GM19239 (cell line): ENCODE data around the gene TM4SF1.
"Not testable (repeated sequence)": the region's sequence is repeated elsewhere in the genome, so short reads cannot be mapped to it uniquely, and the experiment has no call there.

ENCODE experiments used
- DNase-seq: peaks from one replicate; pipeline ENCODE4 v3.0.0; 2011; ENCODE audit warnings: low spot score; ENCODE audit not compliant: insufficient read length
- FAIRE-seq: peaks from 2 replicates; lab custom pipeline; 2011; peaks lifted over from hg19 to GRCh38; lab: Jason Lieb, UNC

TM4SF1 gene

DNA sequence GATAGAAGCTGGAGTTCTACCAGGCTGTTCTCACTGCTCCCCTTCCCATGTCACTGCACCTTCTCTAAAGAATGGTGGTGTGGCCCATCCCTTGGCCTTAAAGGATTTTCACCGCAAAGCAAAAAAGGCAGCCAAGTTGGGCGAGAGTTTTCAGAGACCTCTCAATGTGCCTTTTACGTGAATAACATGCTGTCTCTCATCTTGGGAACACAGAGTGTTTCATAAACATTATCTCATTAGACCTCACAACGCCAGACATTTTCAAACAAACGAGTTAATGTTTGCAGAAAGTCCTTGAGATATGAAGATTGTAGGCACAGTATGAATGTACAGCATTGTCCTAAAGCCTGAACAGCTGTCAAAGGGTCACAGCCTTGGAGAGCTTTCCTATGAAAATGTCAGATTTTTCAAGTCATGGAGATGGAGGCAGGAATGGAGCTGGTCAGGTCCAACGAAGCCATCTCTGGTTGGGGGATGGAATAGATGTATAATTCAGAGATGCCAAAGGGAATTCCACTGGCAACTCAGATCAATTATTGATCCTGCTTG lies 21.3 kb downstream of the TM4SF1 start:
- no peak for FAIRE-seq
- DNase-seq = no peak

GRCh38 chr3:149353581-149354184 lies 23.8 kb downstream of the TM4SF1 start:
- FAIRE-seq (no peak), DNase-seq (no peak)

DNA sequence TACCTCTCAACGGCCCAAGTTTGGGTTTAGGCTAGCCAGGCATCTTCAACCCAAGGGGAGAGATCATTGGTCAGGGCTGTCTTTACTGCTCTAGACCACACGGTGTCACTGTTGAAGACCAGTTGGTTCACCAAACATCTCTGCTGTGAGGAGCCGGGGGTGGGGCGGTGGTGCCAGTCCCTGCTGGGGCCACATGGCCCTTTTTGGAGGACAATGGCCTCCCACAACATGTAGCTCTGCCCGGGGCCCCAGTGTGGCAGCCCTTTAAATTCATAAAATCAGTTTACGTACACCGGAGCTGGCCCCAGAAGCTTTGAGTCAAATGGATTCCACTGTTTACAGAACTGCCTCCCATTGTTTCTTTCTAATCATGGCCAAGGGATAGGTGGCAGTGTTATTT lies 24.9 kb downstream of the TM4SF1 start:
- DNase-seq (peak; percentile 47), FAIRE-seq (peak; percentile 63)

DNA sequence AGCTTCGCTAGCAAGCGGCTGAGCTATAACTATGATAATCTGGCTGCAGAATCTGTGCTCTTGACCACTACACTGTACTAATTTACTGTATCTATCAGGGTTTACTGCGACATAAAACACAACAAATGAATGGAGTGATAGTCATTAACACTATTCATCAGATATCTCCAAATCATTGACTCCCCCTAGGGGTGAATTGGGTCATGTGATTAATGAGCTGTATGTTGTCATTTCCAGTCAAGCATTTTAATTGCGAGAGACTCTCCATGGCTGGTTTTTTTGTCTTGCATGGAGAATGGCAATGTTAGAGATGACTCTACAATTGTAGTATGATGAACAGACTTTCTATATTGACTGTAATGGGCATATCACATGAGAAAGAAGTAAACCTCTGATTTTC lies 33.5 kb downstream of the TM4SF1 start:
- no peak for FAIRE-seq
- no peak for DNase-seq

- DNase-seq = no peak
- FAIRE-seq = no peak
Observed at GRCh38 chr3:149342413-149343380, 34.8 kb downstream of the TM4SF1 start.

- no peak for FAIRE-seq
Observed at GRCh38 chr3:149340310-149340933, 37.0 kb downstream of the TM4SF1 start.

DNA sequence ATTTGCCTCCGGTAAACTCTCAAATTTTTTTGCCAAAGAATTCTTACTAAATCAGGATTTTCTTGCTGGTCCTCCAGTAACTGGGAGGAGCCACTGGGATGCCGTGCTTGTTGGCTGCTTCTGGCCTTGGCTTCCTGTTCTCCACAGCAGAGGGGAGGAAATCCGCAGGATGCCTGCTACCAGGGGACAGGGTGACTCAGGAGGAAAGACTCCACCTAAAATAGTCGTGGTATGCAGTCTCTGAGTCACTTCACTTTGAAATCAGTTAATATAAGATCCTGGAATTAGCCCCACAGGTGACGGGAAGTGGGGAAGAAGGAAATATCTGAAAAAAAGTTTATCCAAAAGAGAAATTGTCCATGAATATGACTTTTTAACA lies 37.5 kb downstream of the TM4SF1 start:
- FAIRE-seq (no peak), DNase-seq (no peak)

More at GRCh38 chr3:149340310-149340933, 37.0 kb downstream of the TM4SF1 start:
- no peak for DNase-seq

DNA sequence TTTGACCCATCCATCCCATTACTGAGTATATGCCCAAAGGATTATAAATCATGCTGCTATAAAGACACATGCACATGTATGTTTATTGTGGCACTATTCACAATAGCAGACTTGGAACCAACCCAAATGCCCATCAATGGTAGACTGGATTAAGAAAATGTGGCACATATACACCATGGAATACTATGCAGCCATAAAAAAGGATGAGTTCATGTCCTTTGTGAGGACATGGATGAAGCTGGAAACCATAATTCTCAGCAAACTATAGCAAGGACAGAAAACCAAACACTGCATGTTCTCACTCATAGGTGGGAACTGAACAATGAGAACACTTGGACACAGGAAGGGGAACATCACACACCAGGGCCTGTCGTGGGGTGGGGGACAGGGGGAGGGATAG lies 40.0 kb downstream of the TM4SF1 start:
- FAIRE-seq, DNase-seq: not testable (repeated sequence)

- FAIRE-seq = no peak
- DNase-seq = no peak
Observed at GRCh38 chr3:149336925-149337324, 40.5 kb downstream of the TM4SF1 start.

- DNase-seq (no peak), FAIRE-seq (no peak)
Observed at GRCh38 chr3:149333176-149333859, 44.1 kb downstream of the TM4SF1 start, which contains the start of gene TM4SF18. TSS of gene TM4SF18 (minus strand) at chr3:149333636. CDS start at chr3:149333382, 254 bp downstream.

GRCh38 chr3:149332771-149333170 lies 44.7 kb downstream of the TM4SF1 start:
- FAIRE-seq = no peak

DNA sequence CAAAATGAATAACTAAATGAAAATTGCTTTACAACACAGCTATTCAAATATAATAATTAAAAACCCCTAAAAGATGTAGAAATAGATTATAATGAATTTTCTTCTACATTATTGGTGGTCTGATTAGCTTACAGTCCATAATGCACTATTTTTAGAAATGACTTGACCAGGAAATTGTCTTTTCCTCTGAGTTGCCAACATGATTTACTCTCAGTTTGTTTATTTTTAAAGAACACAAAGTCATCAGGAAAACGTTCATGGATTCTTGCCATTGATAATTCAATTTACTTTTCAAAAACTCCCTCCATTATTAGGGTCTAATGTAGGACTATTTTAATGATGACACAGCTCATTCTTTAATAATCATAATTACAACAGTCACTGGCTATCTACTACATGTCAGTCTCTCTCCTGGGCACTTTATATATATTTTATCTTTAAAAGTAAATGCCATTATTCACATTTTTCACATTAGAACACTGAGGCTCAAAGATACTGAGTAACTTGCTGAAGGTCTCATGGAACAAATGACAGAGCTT lies 45.2 kb downstream of the TM4SF1 start:
- FAIRE-seq = no peak
- no peak for DNase-seq

More at GRCh38 chr3:149332771-149333170, 44.7 kb downstream of the TM4SF1 start:
- no peak for DNase-seq

- no peak for FAIRE-seq
- DNase-seq = no peak
Observed at GRCh38 chr3:149331396-149331795, 46.1 kb downstream of the TM4SF1 start.

DNA sequence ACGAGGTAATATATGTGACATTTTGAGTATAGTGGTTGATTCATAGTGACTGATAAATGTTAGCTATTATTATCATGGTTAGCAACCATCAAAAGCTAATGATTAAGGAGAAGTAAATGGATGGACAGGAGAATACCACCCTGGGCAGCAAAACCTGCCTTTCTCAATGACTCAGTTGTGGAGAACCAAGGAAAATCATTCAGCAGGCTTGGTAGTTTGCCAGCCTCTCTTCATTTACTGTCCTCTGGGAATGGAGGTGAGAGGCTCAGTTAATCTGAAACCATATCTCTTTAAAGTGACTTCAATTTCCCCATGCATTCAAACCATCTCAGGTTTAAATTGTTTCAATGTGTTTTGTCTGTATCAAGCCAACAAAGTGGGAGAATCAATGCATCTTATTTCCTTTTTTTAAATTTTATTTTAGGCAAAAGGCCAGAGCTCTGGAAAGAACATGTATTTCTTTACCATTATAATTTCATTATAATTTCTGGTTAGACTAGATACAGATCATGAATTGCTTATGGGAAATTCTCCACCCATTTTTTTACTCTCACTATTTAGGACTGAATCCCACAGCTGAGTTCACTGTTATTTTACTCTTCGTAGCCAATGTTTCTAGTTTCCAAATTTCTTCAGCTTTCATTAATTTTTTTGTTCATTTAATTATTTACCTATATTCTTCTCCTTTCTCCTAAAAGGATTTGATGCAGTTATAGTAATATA lies 46.7 kb downstream of the TM4SF1 start:
- DNase-seq (no peak), FAIRE-seq (no peak)

- FAIRE-seq = no peak
Observed at GRCh38 chr3:149327156-149327555, 50.3 kb downstream of the TM4SF1 start.

GRCh38 chr3:149325581-149325980 lies 51.9 kb downstream of the TM4SF1 start:
- FAIRE-seq (no peak), DNase-seq (no peak)

More at GRCh38 chr3:149327156-149327555, 50.3 kb downstream of the TM4SF1 start:
- no peak for DNase-seq

DNA sequence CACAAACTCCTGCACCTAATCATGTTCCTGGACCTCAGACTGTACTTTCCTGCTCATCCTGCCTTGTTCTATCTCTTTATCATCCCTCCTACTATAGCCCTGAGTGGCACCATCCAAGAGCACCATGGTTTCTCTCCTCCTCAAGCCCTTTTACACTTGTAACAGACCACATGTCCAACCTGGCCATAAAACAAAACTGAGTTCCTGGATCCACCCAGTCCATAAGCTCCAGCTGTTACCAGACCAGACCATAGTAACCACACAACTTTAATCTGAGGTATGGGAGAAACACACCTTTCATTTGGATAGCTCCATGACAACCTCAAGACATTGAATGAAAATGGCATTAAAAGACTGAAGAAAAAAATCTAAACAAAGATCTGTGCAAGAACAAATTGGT lies 53.1 kb downstream of the TM4SF1 start:
- FAIRE-seq = no peak

GRCh38 chr3:149321640-149322039 lies 55.8 kb downstream of the TM4SF1 start:
- FAIRE-seq (no peak), DNase-seq (no peak)

More for the DNA sequence above, 53.1 kb downstream of the TM4SF1 start:
- DNase-seq = no peak

DNA sequence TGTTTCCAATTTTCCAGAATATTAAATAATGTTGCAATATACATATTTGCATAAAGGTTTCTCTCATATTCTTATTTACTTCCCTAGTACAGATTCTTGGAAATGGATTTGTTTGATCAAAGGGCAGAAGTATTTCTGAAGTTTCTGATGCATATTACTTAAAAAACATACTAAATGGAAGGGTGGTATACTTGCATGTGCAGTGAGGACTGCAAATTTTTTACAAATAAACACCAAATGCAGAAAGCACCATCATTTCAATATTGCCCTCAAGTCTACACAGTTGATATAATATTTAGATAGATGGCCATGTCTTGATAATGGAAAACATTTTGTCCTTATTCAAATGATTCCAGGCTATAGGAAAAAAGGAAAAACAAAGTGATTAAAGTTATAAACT lies 56.3 kb downstream of the TM4SF1 start:
- FAIRE-seq (no peak), DNase-seq (no peak)
